Panc1 (cell line): ENCODE measurements around the gene UPK1B. TPM values are rescaled to one million over a fixed set of nuclear protein-coding genes. Genes with fewer than 3 reads are reported as not detected.

Source experiments
- ATAC-seq: fragments of 200-7000 bp; cut with Tn5 transposase; 2 replicates; pipeline ENCODE4 v1.9.1; 2020; ENCODE audit warnings: mild to moderate bottlenecking, moderate library complexity
- BruUV-seq: library from RNA; stranded (reverse); fragments of 400-500 nt; replicated peaks from 2 replicates; lab custom pipeline; 2021; lab: Mats Ljungman, UMichigan
- CTCF ChIA-PET: fragments of 300-600 bp; sonication (Branson Sonifier 250); formaldehyde crosslinking; loops from one replicate; lab custom pipeline; 2022; ENCODE audit warnings: antibody characterized with exemption; lab: Charles Lee
- POLR2A ChIA-PET: fragments of 300-600 bp; sonication (Branson Sonifier 250); formaldehyde crosslinking; loops from one replicate; lab custom pipeline; 2022; ENCODE audit warnings: antibody characterized with exemption; lab: Charles Lee
- DNase-seq: peaks from one replicate; pipeline ENCODE4 v3.0.0-alpha.2; 2010; ENCODE audit warnings: low read depth, low spot score
- H3K27ac ChIP-seq: 2 replicates; pipeline ENCODE4 v1.5.1; 2011; ENCODE audit warnings: mild to moderate bottlenecking, low read length, inconsistent platforms
- H3K27me3 ChIP-seq: fragments of 200-500 bp; sonication (Bioruptor generic); 2 replicates; pipeline ENCODE4 v1.6.0; 2014; ENCODE audit warnings: low read length, inconsistent platforms; ENCODE audit not compliant: control insufficient read depth, insufficient read depth
- H3K36me3 ChIP-seq: fragments of 200-500 bp; sonication (Bioruptor generic); 2 replicates; pipeline ENCODE4 v1.5.1; 2014; ENCODE audit warnings: inconsistent platforms, mild to moderate bottlenecking, low read length, moderate library complexity; ENCODE audit not compliant: control insufficient read depth, insufficient read depth
- H3K4me1 ChIP-seq: 2 replicates; pipeline ENCODE4 v1.5.1; 2011; ENCODE audit warnings: inconsistent platforms, mild to moderate bottlenecking, low read length, moderate library complexity; ENCODE audit not compliant: control insufficient read depth, insufficient read depth
- H3K4me3 ChIP-seq, 2 experiments: 2 replicates each; pipeline ENCODE4 v1.5.1; 2011 to 2012; ENCODE audit warnings: low read depth in 2 of 2, low read length in 2 of 2, mild to moderate bottlenecking in 2 of 2, inconsistent platforms in 1 of 2, moderate library complexity in 1 of 2
- H3K9me3 ChIP-seq: fragments of 200-500 bp; sonication (Bioruptor generic); 2 replicates; pipeline ENCODE4 v1.5.1; 2014; ENCODE audit warnings: low read depth, mild to moderate bottlenecking, inconsistent platforms, low read length, moderate library complexity; ENCODE audit not compliant: control insufficient read depth, insufficient read depth
- CTCF ChIP-seq: fragments of 450-650 bp; IDR thresholded peaks from 2 replicates; pipeline ENCODE4 v1.5.1; 2017; ENCODE audit warnings: mild to moderate bottlenecking
- POLR2AphosphoS5 ChIP-seq: IDR thresholded peaks from 2 replicates; pipeline ENCODE4 v1.6.1; 2012; ENCODE audit warnings: mild to moderate bottlenecking, low read depth, low read length, moderate library complexity
- REST ChIP-seq, 2 experiments: IDR thresholded peaks; 2 replicates each; pipeline ENCODE4 v1.6.1; 2011 to 2012; ENCODE audit warnings: low read depth in 2 of 2, control low read depth in 1 of 2, low read length in 1 of 2, mild to moderate bottlenecking in 1 of 2, moderate library complexity in 1 of 2; ENCODE audit not compliant: insufficient read depth in 1 of 2
- SIN3A ChIP-seq: IDR thresholded peaks from 2 replicates; pipeline ENCODE4 v1.6.1; 2012; ENCODE audit warnings: low read depth, mild to moderate bottlenecking, low read length, moderate library complexity, borderline replicate concordance; ENCODE audit not compliant: insufficient read depth
- TCF7L2 ChIP-seq: IDR thresholded peaks from 2 replicates; pipeline ENCODE4 v1.6.1; 2011; ENCODE audit warnings: mild to moderate bottlenecking, low read depth, low read length, inconsistent platforms
- in situ Hi-C: cut with HindIII; loops from 2 replicates; pipeline ENCODE4 v1.10.0; 2016; ENCODE audit warnings: low sequenced_read_pairs, low pct_unique_long_range_greater_than_20kb
- intact Hi-C: fragments of 100-400 bp; cut with micrococcal nuclease; formaldehyde crosslinking; loops from one replicate; pipeline ENCODE4 v1.10.0; 2022; ENCODE audit not compliant: unreplicated experiment
- total RNA-seq: library from RNA; stranded (reverse); gene quantifications from one replicate; pipeline ENCODE4 v1.2.1, GENCODE V29; 2021; ENCODE audit not compliant: unreplicated experiment

UPK1B gene
- total RNA-seq, 1 experiment from 2014 or later, result 4.4 TPM

DNA sequence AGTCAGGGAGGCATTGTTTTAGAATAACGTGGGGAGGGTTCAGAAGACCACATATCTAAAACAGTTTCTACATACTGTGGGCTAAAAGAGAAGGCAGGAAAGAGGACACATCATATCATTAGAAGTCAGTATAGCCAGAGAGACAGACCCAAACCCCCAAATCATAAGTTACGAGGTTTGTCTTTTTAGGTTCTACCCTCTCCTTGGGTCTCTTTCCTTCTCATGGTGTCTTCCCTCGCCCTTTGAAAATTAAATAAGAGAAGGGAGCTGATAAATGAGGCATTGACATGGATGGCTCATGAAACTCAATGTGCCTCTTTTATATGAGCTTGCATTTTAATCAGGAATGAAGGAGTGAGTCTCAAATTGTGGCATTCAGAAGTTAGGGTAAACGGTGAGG lies 3.4 kb downstream of the UPK1B start:
- in situ Hi-C loops, result no loop called here
- Histone ChIP-seq H3K27me3 (no peaks in the 10 kb centered on the region), H3K27ac (peak overlapping the region; percentile 46), H3K36me3 (no peaks in the 10 kb centered on the region), H3K9me3 (no peaks in the 10 kb centered on the region), H3K4me1 (peaks cover 5% of the 10 kb centered on the region; the same call in 1 of the 2 replicates), H3K4me3 (no peak overlapping the region)
- intact Hi-C loops, result no loop called here
- no TSS peak for BruUV-seq
- ChIA-PET CTCF (interaction anchor here (0.7 kb wide), 1 partner anchor 293 kb away, joined by 3 read pairs; no protein-coding TSS in a partner anchor), POLR2A (no interaction called here)
- DNase-seq (no peak), ATAC-seq (no peak)
- TF ChIP-seq REST (IDR thresholded peaks at IDR 0.05; ENCODE audit: insufficient read depth in 1 of 2, low read depth in 2 of 2, low read length in 1 of 2) (no peak), POLR2AphosphoS5 (no peak), SIN3A (no peak), CTCF (no peak), TCF7L2 (no peak)

DNA sequence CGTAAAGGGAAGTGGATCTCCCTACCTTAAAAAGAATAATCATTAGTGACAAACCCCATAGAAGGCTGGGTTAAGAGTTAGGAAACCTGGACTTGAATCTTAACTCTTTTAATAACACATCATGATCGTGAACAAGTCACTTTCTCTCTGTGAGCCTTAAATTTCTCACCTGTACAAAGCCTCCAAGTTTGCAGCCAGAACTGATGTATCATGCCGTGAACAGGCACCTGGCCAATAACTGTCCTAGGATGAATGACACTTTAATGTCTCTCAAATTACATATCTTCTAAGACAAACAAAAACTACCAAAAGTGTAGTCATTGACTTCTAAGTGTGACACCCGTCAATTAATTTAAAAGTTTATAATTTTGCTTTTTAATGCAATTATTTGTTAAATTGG lies 3.9 kb downstream of the UPK1B start:
- Histone ChIP-seq H3K4me3 (no peak overlapping the region), H3K4me1 (peaks cover 5% of the 10 kb centered on the region; the same call in 1 of the 2 replicates), H3K27me3 (no peaks in the 10 kb centered on the region), H3K27ac (no peak overlapping the region), H3K36me3 (no peaks in the 10 kb centered on the region), H3K9me3 (no peaks in the 10 kb centered on the region)
- DNase-seq (no peak), ATAC-seq (no peak)
- POLR2A ChIA-PET, result no interaction called here
- CTCF ChIA-PET, result interaction anchor here (0.7 kb wide), 1 partner anchor 293 kb away, joined by 3 read pairs; no protein-coding TSS in a partner anchor
- TF ChIP-seq TCF7L2 (no peak), CTCF (no peak), REST (IDR thresholded peaks at IDR 0.05; ENCODE audit: insufficient read depth in 1 of 2, low read depth in 2 of 2, low read length in 1 of 2) (no peak), POLR2AphosphoS5 (no peak), SIN3A (no peak)
- in situ Hi-C loops (no loop called here), intact Hi-C loops (no loop called here)
- no TSS peak for BruUV-seq
